IMR-90 (cell line): ENCODE measurements around the gene MYLK4. TPM values are rescaled to one million over a fixed set of nuclear protein-coding genes. Genes with fewer than 3 reads are reported as not detected.

Experiments used
- ATAC-seq: fragments of 200-7000 bp; cut with Tn5 transposase; 2 replicates; pipeline ENCODE4 v1.9.1; 2020; ENCODE audit warnings: low read depth, mild to moderate bottlenecking, moderate library complexity
- BruUV-seq: library from RNA; stranded (reverse); fragments of 400-500 nt; replicated peaks from 2 replicates; lab custom pipeline; 2021; lab: Mats Ljungman, UMichigan
- CTCF ChIA-PET: fragments of 300-600 bp; formaldehyde crosslinking; extraction: SDS; loops from one replicate; lab custom pipeline; 2021; ENCODE audit warnings: antibody characterized with exemption; lab: Yijun Ruan, JAX
- POLR2A ChIA-PET: fragments of 300-600 bp; sonication (Branson Sonifier 250); formaldehyde crosslinking; loops from one replicate; lab custom pipeline; 2022; ENCODE audit warnings: antibody characterized with exemption; ENCODE audit not compliant: unreplicated experiment; lab: Charles Lee
- DNase-seq: peaks from one replicate; pipeline ENCODE4 v3.0.0; 2013
- H2AFZ ChIP-seq: replicated peaks from 2 replicates; pipeline ENCODE3; 2013; ENCODE audit warnings: low read length, mild to moderate bottlenecking; ENCODE audit not compliant: poor library complexity
- H2AK5ac ChIP-seq: 2 replicates; pipeline ENCODE4 v1.6.1; 2013; ENCODE audit warnings: low read depth, low read length, inconsistent platforms
- H2AK9ac ChIP-seq: replicated peaks from 2 replicates; pipeline ENCODE3; 2013; ENCODE audit warnings: mild to moderate bottlenecking, low read depth, low read length, moderate library complexity; ENCODE audit not compliant: poor library complexity
- H2BK120ac ChIP-seq: 2 replicates; pipeline ENCODE4 v1.6.1; 2013; ENCODE audit warnings: low read depth, low read length, inconsistent platforms
- H2BK15ac ChIP-seq: 3 replicates; pipeline ENCODE4 v1.6.1; 2013; ENCODE audit warnings: low read depth, low read length, inconsistent platforms
- H2BK20ac ChIP-seq: 2 replicates; pipeline ENCODE4 v1.6.1; 2013; ENCODE audit warnings: low read depth, mild to moderate bottlenecking, inconsistent platforms, low read length, moderate library complexity
- H2BK5ac ChIP-seq: 2 replicates; pipeline ENCODE4 v1.6.1; 2013; ENCODE audit warnings: mild to moderate bottlenecking, low read depth, low read length, inconsistent platforms; ENCODE audit not compliant: poor library complexity, severe bottlenecking
- H3K14ac ChIP-seq: replicated peaks from 2 replicates; pipeline ENCODE4 v1.6.1; 2013; ENCODE audit warnings: low read depth, low read length, inconsistent platforms
- H3K18ac ChIP-seq: 2 replicates; pipeline ENCODE4 v1.6.1; 2013; ENCODE audit warnings: low read depth, low read length, control low read depth
- H3K23ac ChIP-seq: 2 replicates; pipeline ENCODE4 v1.6.1; 2013; ENCODE audit warnings: low read depth, low read length, inconsistent platforms
- H3K27ac ChIP-seq: 2 replicates; pipeline ENCODE4 v1.5.1; 2013; ENCODE audit warnings: mild to moderate bottlenecking, control low read depth, low read length; ENCODE audit not compliant: insufficient read depth
- H3K27me3 ChIP-seq: 2 replicates; pipeline ENCODE4 v1.6.1; 2013; ENCODE audit warnings: low read length; ENCODE audit not compliant: control insufficient read depth, insufficient read depth
- H3K36me3 ChIP-seq: 2 replicates; pipeline ENCODE4 v1.6.1; 2013; ENCODE audit warnings: low read length, mixed read lengths; ENCODE audit not compliant: control insufficient read depth, insufficient read depth
- H3K4ac ChIP-seq: 2 replicates; pipeline ENCODE4 v1.6.1; 2013; ENCODE audit warnings: low read depth, low read length, inconsistent platforms
- H3K4me1 ChIP-seq: 2 replicates; pipeline ENCODE4 v1.6.1; 2013; ENCODE audit warnings: low read length, mixed read lengths; ENCODE audit not compliant: control insufficient read depth, insufficient read depth
- H3K4me2 ChIP-seq: 2 replicates; pipeline ENCODE4 v1.6.1; 2013; ENCODE audit warnings: low read depth, mild to moderate bottlenecking, control low read depth, low read length, moderate library complexity
- H3K4me3 ChIP-seq: 2 replicates; pipeline ENCODE4 v1.5.1; 2013; ENCODE audit warnings: low read depth, mild to moderate bottlenecking, control low read depth, low read length, moderate library complexity; ENCODE audit not compliant: insufficient read depth
- H3K56ac ChIP-seq: 2 replicates; pipeline ENCODE4 v1.6.1; 2013; ENCODE audit warnings: low read length, inconsistent platforms; ENCODE audit not compliant: insufficient read depth; ENCODE audit errors: extremely low read depth
- H3K79me1 ChIP-seq, 2 experiments: 2 replicates each; pipeline ENCODE4 v1.6.1; 2013; ENCODE audit warnings: low read length in 2 of 2, inconsistent platforms in 1 of 2, low read depth in 1 of 2
- H3K9ac ChIP-seq: 2 replicates; pipeline ENCODE4 v1.6.1; 2013; ENCODE audit warnings: low read depth, low read length, control low read depth
- H3K9me1 ChIP-seq: 2 replicates; pipeline ENCODE4 v1.6.1; 2013; ENCODE audit warnings: low read length, inconsistent platforms; ENCODE audit not compliant: insufficient read depth
- H3K9me3 ChIP-seq: 2 replicates; pipeline ENCODE4 v1.6.1; 2013; ENCODE audit warnings: low read length; ENCODE audit not compliant: control insufficient read depth, insufficient read depth
- H4K20me1 ChIP-seq: 2 replicates; pipeline ENCODE4 v1.6.1; 2013; ENCODE audit warnings: low read length, inconsistent platforms; ENCODE audit not compliant: insufficient read depth
- H4K5ac ChIP-seq: 2 replicates; pipeline ENCODE4 v1.6.1; 2013; ENCODE audit warnings: mild to moderate bottlenecking, low read depth, low read length, control low read depth
- H4K8ac ChIP-seq, 2 experiments: 2 replicates each; pipeline ENCODE4 v1.6.1; 2013; ENCODE audit warnings: low read depth in 2 of 2, low read length in 2 of 2, control low read depth in 1 of 2, inconsistent platforms in 1 of 2
- H4K91ac ChIP-seq: 2 replicates; pipeline ENCODE4 v1.6.1; 2013; ENCODE audit warnings: low read depth, low read length, inconsistent platforms; ENCODE audit not compliant: insufficient read depth
- BHLHE40 ChIP-seq: fragments of 150-350 bp; IDR thresholded peaks from 2 replicates; pipeline ENCODE4 v1.6.1; 2016; ENCODE audit warnings: mild to moderate bottlenecking, low read depth, low read length
- CEBPB ChIP-seq: IDR thresholded peaks from 2 replicates; pipeline ENCODE4 v1.6.1; 2012; ENCODE audit warnings: low read depth, low read length, improper control_type of control experiment
- CHD1 ChIP-seq: IDR thresholded peaks from 2 replicates; pipeline ENCODE4 v1.6.1; 2012; ENCODE audit warnings: low read depth, low read length, improper control_type of control experiment
- ELK1 ChIP-seq: fragments of 150-350 bp; IDR thresholded peaks from 2 replicates; pipeline ENCODE4 v1.6.1; 2016; ENCODE audit warnings: low read depth, mild to moderate bottlenecking, low read length, moderate library complexity, borderline replicate concordance
- FOS ChIP-seq: fragments of 150-350 bp; IDR thresholded peaks from 2 replicates; pipeline ENCODE4 v1.6.1; 2016; ENCODE audit warnings: low read depth, low read length
- MAFK ChIP-seq: IDR thresholded peaks from 2 replicates; pipeline ENCODE4 v1.6.1; 2012; ENCODE audit warnings: low read depth, low read length, improper control_type of control experiment
- MAZ ChIP-seq: IDR thresholded peaks from 2 replicates; pipeline ENCODE4 v1.6.1; 2012; ENCODE audit warnings: low read depth, mild to moderate bottlenecking, low read length, improper control_type of control experiment, moderate library complexity, borderline replicate concordance
- MXI1 ChIP-seq: IDR thresholded peaks from 2 replicates; pipeline ENCODE4 v1.6.1; 2012; ENCODE audit warnings: low read depth, mild to moderate bottlenecking, low read length, moderate library complexity, borderline replicate concordance
- NFE2L2 ChIP-seq: fragments of 150-350 bp; IDR thresholded peaks from 2 replicates; pipeline ENCODE4 v1.6.1; 2016; ENCODE audit warnings: low read depth, mild to moderate bottlenecking, low read length
- POLR2A ChIP-seq: IDR thresholded peaks from 2 replicates; pipeline ENCODE4 v1.6.1; 2012; ENCODE audit warnings: mild to moderate bottlenecking, low read depth, low read length
- RAD21 ChIP-seq: IDR thresholded peaks from 2 replicates; pipeline ENCODE4 v1.6.1; 2012; ENCODE audit warnings: low read length, improper control_type of control experiment
- RCOR1 ChIP-seq: IDR thresholded peaks from 2 replicates; pipeline ENCODE4 v1.6.1; 2012; ENCODE audit warnings: mild to moderate bottlenecking, low read length, improper control_type of control experiment; ENCODE audit not compliant: insufficient replicate concordance
- RFX5 ChIP-seq: IDR thresholded peaks from 2 replicates; pipeline ENCODE4 v1.8.0; 2012; ENCODE audit warnings: low read depth, mild to moderate bottlenecking, low read length, moderate library complexity
- SMC3 ChIP-seq: fragments of 150-350 bp; IDR thresholded peaks from 2 replicates; pipeline ENCODE4 v1.6.1; 2016; ENCODE audit warnings: low read depth, mild to moderate bottlenecking, antibody characterized with exemption, low read length, moderate library complexity
- USF2 ChIP-seq: fragments of 150-350 bp; IDR thresholded peaks from 2 replicates; pipeline ENCODE4 v1.6.1; 2017; ENCODE audit warnings: mild to moderate bottlenecking, antibody characterized with exemption, low read length, low read depth
- WGBS, 2 experiments: methylation state at CpG; one replicate each; pipeline versions ENCODE4 v1.1.5 to v1.1.7; 2013; ENCODE audit warnings: missing lambda C conversion rate in 2 of 2; ENCODE audit not compliant: insufficient read length in 1 of 2; ENCODE audit errors: extremely low coverage in 2 of 2; 5-methylcytosine and 5-hydroxymethylcytosine counted together
- dilution Hi-C: fragments of 300-500 bp; cut with HindIII; formaldehyde crosslinking; loops from one replicate; pipeline ENCODE4 v1.14.3; 2018; ENCODE audit warnings: low sequenced_read_pairs; ENCODE audit not compliant: unreplicated experiment
- in situ Hi-C: fragments of 300-500 bp; cut with MboI; formaldehyde crosslinking; loops from 3 replicates; pipeline ENCODE4 v1.14.3; 2019; ENCODE audit warnings: low sequenced_read_pairs, inconsistent platforms, mixed read lengths
- intact Hi-C: fragments of 100-400 bp; cut with micrococcal nuclease; formaldehyde crosslinking; loops from 2 replicates; pipeline ENCODE4 v1.10.0; 2022
- polyA plus RNA-seq, 3 experiments: library from polyadenylated mRNA; depleted of rRNA; stranded (reverse); fragments of >200 nt; gene quantifications; 2 replicates each; pipeline ENCODE4 v1.2.3, GENCODE V29; 2012; ENCODE audit warnings: low replicate concordance in 1 of 3
- total RNA-seq: library from RNA; depleted of rRNA; stranded (reverse); fragments of >200 nt; gene quantifications from 2 replicates; pipeline ENCODE4 v1.2.3, GENCODE V29; 2012
- TF ChIP-seq, protein P1 (sequence below): conservative IDR thresholded peaks from 2 replicates; pipeline ENCODE4 v1.5.1; 2012; ENCODE audit warnings: mild to moderate bottlenecking, low read depth, low read length, improper control_type of control experiment

MYLK4 gene
- total and polyA plus RNA-seq, 2 of the 4 experiments (the other 2 are of a cell fraction): under 0.01 to 0.07 TPM

- H3K27ac ChIP-seq: no peak overlapping the region
- no peak overlapping the region for H2AK9ac ChIP-seq
- H3K9me3 ChIP-seq: no peaks in the 10 kb centered on the region
- H3K27me3 ChIP-seq: no peaks in the 10 kb centered on the region
- POLR2A ChIA-PET: no interaction called here
- peak overlapping the region; percentile 57; the same call in 1 of the 2 replicates for H2AK5ac ChIP-seq
- intact Hi-C loops (no loop called here), dilution Hi-C loops (no loop called here), in situ Hi-C loops (loop anchor here (10.0 kb wide), 1 partner anchor 137 kb away; no protein-coding TSS in a partner anchor)
- no peaks in the 10 kb centered on the region for H3K36me3 ChIP-seq
- no peak overlapping the region for H2BK20ac ChIP-seq
- CTCF ChIA-PET: interaction anchor here (0.5 to 0.9 kb wide), 2 partner anchors 53 to 574 kb away, joined by 3 to 6 read pairs; no protein-coding TSS in a partner anchor
- H2BK5ac ChIP-seq: no peak overlapping the region
- peaks cover 3 to 49% of the 10 kb centered on the region in 2 experiments; a peak in 3 of 4 replicates for H3K79me1 ChIP-seq
- H2AFZ ChIP-seq: peak overlapping the region; percentile 14
- H3K23ac ChIP-seq: peak overlapping the region; percentile 52; the same call in 1 of the 2 replicates
- WGBS, 2 experiments: no CpG with 5 or more reads among the region's 3 CpGs
- peaks cover 20% of the 10 kb centered on the region for H3K9me1 ChIP-seq
- H4K20me1 ChIP-seq: no peaks in the 10 kb centered on the region
- peak overlapping the region; percentile 12; the same call in 1 of the 2 replicates for H3K4ac ChIP-seq
- H4K5ac ChIP-seq: no peak overlapping the region
- TF ChIP-seq MAFK: no peak
- no peak for TF ChIP-seq RCOR1
- no peak for TF ChIP-seq POLR2A
- TF ChIP-seq RFX5: no peak
- TF ChIP-seq, protein P1, sequence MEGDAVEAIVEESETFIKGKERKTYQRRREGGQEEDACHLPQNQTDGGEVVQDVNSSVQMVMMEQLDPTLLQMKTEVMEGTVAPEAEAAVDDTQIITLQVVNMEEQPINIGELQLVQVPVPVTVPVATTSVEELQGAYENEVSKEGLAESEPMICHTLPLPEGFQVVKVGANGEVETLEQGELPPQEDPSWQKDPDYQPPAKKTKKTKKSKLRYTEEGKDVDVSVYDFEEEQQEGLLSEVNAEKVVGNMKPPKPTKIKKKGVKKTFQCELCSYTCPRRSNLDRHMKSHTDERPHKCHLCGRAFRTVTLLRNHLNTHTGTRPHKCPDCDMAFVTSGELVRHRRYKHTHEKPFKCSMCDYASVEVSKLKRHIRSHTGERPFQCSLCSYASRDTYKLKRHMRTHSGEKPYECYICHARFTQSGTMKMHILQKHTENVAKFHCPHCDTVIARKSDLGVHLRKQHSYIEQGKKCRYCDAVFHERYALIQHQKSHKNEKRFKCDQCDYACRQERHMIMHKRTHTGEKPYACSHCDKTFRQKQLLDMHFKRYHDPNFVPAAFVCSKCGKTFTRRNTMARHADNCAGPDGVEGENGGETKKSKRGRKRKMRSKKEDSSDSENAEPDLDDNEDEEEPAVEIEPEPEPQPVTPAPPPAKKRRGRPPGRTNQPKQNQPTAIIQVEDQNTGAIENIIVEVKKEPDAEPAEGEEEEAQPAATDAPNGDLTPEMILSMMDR: no peak
- TF ChIP-seq RAD21: no peak
- TF ChIP-seq SMC3: no peak
- no peak for TF ChIP-seq CHD1
- TF ChIP-seq NFE2L2: no peak
- TF ChIP-seq CEBPB: no peak
- no peak for TF ChIP-seq ELK1
- TF ChIP-seq MXI1: no peak
- no peak for TF ChIP-seq MAZ
- no peak for TF ChIP-seq FOS
- TF ChIP-seq BHLHE40: no peak
- TF ChIP-seq USF2: no peak
- peak overlapping the region; percentile 15; the same call in 1 of the 2 replicates for H4K91ac ChIP-seq
- 0 out of 2 replicates have a peak, but pooled peaks cover 7% of the 10 kb centered on the region for H3K4me1 ChIP-seq
- no peak overlapping the region for H2BK15ac ChIP-seq
- no peak overlapping the region for H3K4me3 ChIP-seq
- DNase-seq (no peak), ATAC-seq (no peak)
- BruUV-seq: no TSS peak
- H3K4me2 ChIP-seq: no peak overlapping the region
- peak overlapping the region in 1 of 2 experiments; percentile 35; a peak in 2 of 4 replicates for H4K8ac ChIP-seq
- H3K14ac ChIP-seq: 0 out of 2 replicates have a peak overlapping the region, but pooled peaks have one; percentile 15
- H3K56ac ChIP-seq: no peak overlapping the region
- no peak overlapping the region for H2BK120ac ChIP-seq
- H3K18ac ChIP-seq: no peak overlapping the region
- no peak overlapping the region for H3K9ac ChIP-seq
Observed at GRCh38 chr6:2797564-2798031, 46.9 kb upstream of the MYLK4 start.
